ENCODE data around the gene RCAN1. TPM values are rescaled to one million over a fixed set of nuclear protein-coding genes. Genes with fewer than 3 reads are reported as not detected.

Gene RCAN1
- total and polyA plus RNA-seq, 2 of the 13 experiments (the other 11 are each of a cell fraction or from before 2014, with no cell fraction given), result 9.4 to 34.1 TPM

DNA sequence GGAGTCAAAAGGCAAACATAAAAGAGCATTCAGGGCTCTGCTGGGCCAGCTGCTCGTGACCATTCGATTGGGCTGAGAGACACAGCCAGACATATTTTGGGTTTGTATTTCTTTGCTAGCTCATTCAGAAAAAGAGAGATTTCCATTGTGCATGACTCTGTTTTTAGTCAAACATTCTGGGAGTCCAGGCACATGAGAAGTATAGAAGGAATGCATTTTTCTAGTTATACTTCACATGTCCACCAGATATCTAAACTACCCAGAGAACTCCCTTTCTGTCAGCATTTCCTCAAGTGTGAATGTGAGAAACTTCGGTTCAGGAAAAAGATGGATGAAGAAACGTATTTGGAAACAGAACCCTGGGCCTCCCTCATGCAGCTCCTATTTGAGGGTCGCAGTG lies 96.6 kb downstream of the RCAN1 start:
- DNase-seq (ENCODE audit: low spot score) (no peak), ATAC-seq (no peak), FAIRE-seq (no peak)
- POLR2A ChIA-PET, result no interaction called here
- no peak overlapping the region for H3K4me3 ChIP-seq (replicated peaks in 1 of 3; ENCODE audit: insufficient read depth in 1 of 3, low read depth in 2 of 3, low read length in 3 of 3)
- no TSS peak for BruUV-seq (replicated peaks)
- intact Hi-C loops (cut with micrococcal nuclease; ENCODE audit: unreplicated experiment), result no loop called here
- H3K27me3 ChIP-seq (ENCODE audit: control insufficient read depth in 1 of 2, insufficient read depth in 2 of 2, low read length in 2 of 2), result no peaks in the 10 kb centered on the region
- peaks cover 5% of the 10 kb centered on the region; the same call in 1 of the 2 replicates for H4K20me1 ChIP-seq (ENCODE audit: insufficient read depth, low read length)
- H3K27ac ChIP-seq (ENCODE audit: extremely low read length, insufficient read depth, low read length), result no peak overlapping the region
- in situ Hi-C loops (cut with HindIII; ENCODE audit: extremely low pct_ligation_motif_present, low pct_unique_long_range_greater_than_20kb), result no loop called here
- peaks cover 31% of the 10 kb centered on the region for H3K4me1 ChIP-seq (ENCODE audit: insufficient read depth, low read length)
- no peak overlapping the region for H3K9ac ChIP-seq (ENCODE audit: insufficient read depth, low read depth, low read length)
- WGBS (ENCODE audit: low lambda C conversion rate), result 94% methylated on average over 5 of the region's 5 CpGs
- no peak for TF ChIP-seq ZBTB33 (CRISPR knock-in tag; IDR thresholded peaks at IDR 0.05)
- TF ChIP-seq XRCC5 (optimal IDR thresholded peaks at IDR 0.05; ENCODE audit: low read length), result no peak
- no peak for TF ChIP-seq ELK4 (CRISPR knock-in tag; IDR thresholded peaks at IDR 0.05; ENCODE audit: borderline replicate concordance)
- no peak for TF ChIP-seq HDAC1 (CRISPR knock-in tag; IDR thresholded peaks at IDR 0.05)
- TF ChIP-seq HES4 (CRISPR knock-in tag; IDR thresholded peaks at IDR 0.05; ENCODE audit: borderline replicate concordance), result no peak
- TF ChIP-seq ZNF512B (CRISPR knock-in tag; IDR thresholded peaks at IDR 0.05; ENCODE audit: borderline replicate concordance), result no peak
- TF ChIP-seq SATB2 (CRISPR knock-in tag; IDR thresholded peaks at IDR 0.05), result no peak
- no peak for TF ChIP-seq PHB2 (IDR thresholded peaks at IDR 0.05; ENCODE audit: partially characterized antibody)
- no peak for TF ChIP-seq ZFP82 (CRISPR knock-in tag; IDR thresholded peaks at IDR 0.05; ENCODE audit: borderline replicate concordance)
- TF ChIP-seq, protein P1, sequence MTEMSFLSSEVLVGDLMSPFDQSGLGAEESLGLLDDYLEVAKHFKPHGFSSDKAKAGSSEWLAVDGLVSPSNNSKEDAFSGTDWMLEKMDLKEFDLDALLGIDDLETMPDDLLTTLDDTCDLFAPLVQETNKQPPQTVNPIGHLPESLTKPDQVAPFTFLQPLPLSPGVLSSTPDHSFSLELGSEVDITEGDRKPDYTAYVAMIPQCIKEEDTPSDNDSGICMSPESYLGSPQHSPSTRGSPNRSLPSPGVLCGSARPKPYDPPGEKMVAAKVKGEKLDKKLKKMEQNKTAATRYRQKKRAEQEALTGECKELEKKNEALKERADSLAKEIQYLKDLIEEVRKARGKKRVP (CRISPR knock-in tag; IDR thresholded peaks at IDR 0.05), result no peak
- no peaks in the 10 kb centered on the region for H3K9me3 ChIP-seq (ENCODE audit: low read length)
- H3K79me2 ChIP-seq (ENCODE audit: insufficient read depth, low read length), result no peaks in the 10 kb centered on the region
- H3K36me3 ChIP-seq (replicated peaks in 1 of 2; ENCODE audit: control insufficient read depth in 1 of 2, insufficient read depth in 2 of 2, low read length in 2 of 2), result peaks cover 9 to 43% of the 10 kb centered on the region in 2 experiments
- CTCF ChIA-PET (ENCODE audit: low intra/inter-chr PET ratio, low total read pairs), result interaction anchor here (1.3 kb wide), 1 partner anchor 65 kb away, joined by 5 read pairs; no protein-coding TSS in a partner anchor
- no peak overlapping the region for H3K4me2 ChIP-seq (ENCODE audit: low read depth, low read length)
- no peak overlapping the region for H2AFZ ChIP-seq (ENCODE audit: low read length)

All from HepG2 (cell line).